Gastrocnemius medialis (tissue), 4 donors: ENCODE measurements around the gene SSR1. TPM values are rescaled to one million over a fixed set of nuclear protein-coding genes. Genes with fewer than 3 reads are reported as not detected.

Experiments used
- ATAC-seq, 2 donors: fragments of 150-250 bp; one replicate each; pipeline ENCODE4 v1.9.1; 2016
- DNase-seq, 2 donors: peaks; one replicate each; pipeline ENCODE4 v3.0.0-alpha.2; 2019
- H3K27ac ChIP-seq, 4 donors: fragments of 200-600 bp; sonication (generic); 1 replicate in 1 of 4; 2 replicates in 3 of 4; pipeline ENCODE4 v1.5.1; 2016 to 2018; ENCODE audit warnings: mild to moderate bottlenecking in 2 of 4, moderate library complexity in 1 of 4
- H3K27me3 ChIP-seq, 3 donors: fragments of 200-600 bp; sonication (generic) in 2 of 3; 1 replicate in 1 of 3; 2 replicates in 2 of 3; pipeline versions ENCODE4 v1.5.1 to v1.6.0; 2016 to 2019; ENCODE audit warnings: mild to moderate bottlenecking in 1 of 3, moderate library complexity in 1 of 3
- H3K36me3 ChIP-seq, 2 donors: fragments of 200-600 bp; sonication (generic) in 1 of 2; one replicate each; pipeline ENCODE4 v1.5.1; 2017 to 2018
- H3K4me1 ChIP-seq, 2 donors: fragments of 200-600 bp; sonication (generic) in 1 of 2; one replicate each; pipeline ENCODE4 v1.5.1; 2016 to 2017; ENCODE audit warnings: mild to moderate bottlenecking in 2 of 2
- H3K4me3 ChIP-seq, 4 donors: fragments of 200-600 bp; sonication (generic) in 3 of 4; 1 replicate in 1 of 4; 2 replicates in 3 of 4; pipeline ENCODE4 v1.5.1; 2016 to 2019; ENCODE audit warnings: mild to moderate bottlenecking in 2 of 4
- H3K9me3 ChIP-seq, 3 donors: fragments of 200-600 bp; sonication (generic) in 2 of 3; 1 replicate in 1 of 3; 2 replicates in 2 of 3; pipeline ENCODE4 v1.5.1; 2016 to 2019
- POLR2A ChIP-seq, 2 donors: fragments of 450-650 bp; IDR thresholded peaks; one replicate each; pipeline ENCODE4 v1.6.1; 2017; ENCODE audit warnings: antibody characterized with exemption in 2 of 2, mild to moderate bottlenecking in 2 of 2, moderate library complexity in 2 of 2
- in situ Hi-C, 4 donors: fragments of 200-750 bp; cut with MboI; loops; one replicate each; pipeline versions ENCODE4 v1.15.0 to v1.8.0; 2017; ENCODE audit warnings: low sequenced_read_pairs in 4 of 4
- intact Hi-C: fragments of 100-400 bp; cut with DNase I; formaldehyde crosslinking; loops from one replicate; pipeline ENCODE4 v1.15.1; 2023; ENCODE audit warnings: low total_unique reads
- total RNA-seq, 4 donors: library from RNA; depleted of rRNA; stranded (reverse); fragments of >200 nt; gene quantifications; one replicate each; pipeline versions ENCODE4 v1.1.0 to v1.2.3, GENCODE V29; 2016
- TF ChIP-seq, protein P1 (sequence below), 5 experiments: fragments of 450-650 bp in 3 of 5; fragments of 200-600 bp in 2 of 5; sonication (generic) in 2 of 5; IDR thresholded peaks in 4 of 5; conservative IDR thresholded peaks in 1 of 5; 1 replicate in 4 of 5; 2 replicates in 1 of 5; pipeline ENCODE4 v1.5.1; 2016 to 2019; ENCODE audit warnings: antibody characterized with exemption in 5 of 5, mild to moderate bottlenecking in 3 of 5, moderate library complexity in 3 of 5

The SSR1 gene
- total RNA-seq, 4 donors from 2014 or later: 11.8 to 36.8 (median 18.6) TPM

- in situ Hi-C loops: no loop called here
- intact Hi-C loops: no loop called here
- Histone ChIP-seq H3K27me3 (no peaks in the 10 kb centered on the region), H3K4me1 (peaks cover 7 to 14% of the 10 kb centered on the region in 2 donors), H3K9me3 (peaks cover 0 to 6% (median 0%) of the 10 kb centered on the region in 3 donors), H3K4me3 (peak overlapping the region; percentile 63 to 88 (median 74)), H3K27ac (peak overlapping the region; percentile 63 to 71 (median 68)), H3K36me3 (no peaks in the 10 kb centered on the region)
- TF ChIP-seq, protein P1, sequence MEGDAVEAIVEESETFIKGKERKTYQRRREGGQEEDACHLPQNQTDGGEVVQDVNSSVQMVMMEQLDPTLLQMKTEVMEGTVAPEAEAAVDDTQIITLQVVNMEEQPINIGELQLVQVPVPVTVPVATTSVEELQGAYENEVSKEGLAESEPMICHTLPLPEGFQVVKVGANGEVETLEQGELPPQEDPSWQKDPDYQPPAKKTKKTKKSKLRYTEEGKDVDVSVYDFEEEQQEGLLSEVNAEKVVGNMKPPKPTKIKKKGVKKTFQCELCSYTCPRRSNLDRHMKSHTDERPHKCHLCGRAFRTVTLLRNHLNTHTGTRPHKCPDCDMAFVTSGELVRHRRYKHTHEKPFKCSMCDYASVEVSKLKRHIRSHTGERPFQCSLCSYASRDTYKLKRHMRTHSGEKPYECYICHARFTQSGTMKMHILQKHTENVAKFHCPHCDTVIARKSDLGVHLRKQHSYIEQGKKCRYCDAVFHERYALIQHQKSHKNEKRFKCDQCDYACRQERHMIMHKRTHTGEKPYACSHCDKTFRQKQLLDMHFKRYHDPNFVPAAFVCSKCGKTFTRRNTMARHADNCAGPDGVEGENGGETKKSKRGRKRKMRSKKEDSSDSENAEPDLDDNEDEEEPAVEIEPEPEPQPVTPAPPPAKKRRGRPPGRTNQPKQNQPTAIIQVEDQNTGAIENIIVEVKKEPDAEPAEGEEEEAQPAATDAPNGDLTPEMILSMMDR (IDR thresholded peaks at IDR 0.05 in 4 of 5, conservative IDR thresholded peaks at IDR 0.05 in 1 of 5): no peak
- TF ChIP-seq POLR2A (IDR thresholded peaks at IDR 0.05): no peak
- ATAC-seq (peak in 1 of 2 donors; percentile 10), DNase-seq (no peak)
Measured at GRCh38 chr6:7260291-7261031, 52.5 kb downstream of the SSR1 start.

DNA sequence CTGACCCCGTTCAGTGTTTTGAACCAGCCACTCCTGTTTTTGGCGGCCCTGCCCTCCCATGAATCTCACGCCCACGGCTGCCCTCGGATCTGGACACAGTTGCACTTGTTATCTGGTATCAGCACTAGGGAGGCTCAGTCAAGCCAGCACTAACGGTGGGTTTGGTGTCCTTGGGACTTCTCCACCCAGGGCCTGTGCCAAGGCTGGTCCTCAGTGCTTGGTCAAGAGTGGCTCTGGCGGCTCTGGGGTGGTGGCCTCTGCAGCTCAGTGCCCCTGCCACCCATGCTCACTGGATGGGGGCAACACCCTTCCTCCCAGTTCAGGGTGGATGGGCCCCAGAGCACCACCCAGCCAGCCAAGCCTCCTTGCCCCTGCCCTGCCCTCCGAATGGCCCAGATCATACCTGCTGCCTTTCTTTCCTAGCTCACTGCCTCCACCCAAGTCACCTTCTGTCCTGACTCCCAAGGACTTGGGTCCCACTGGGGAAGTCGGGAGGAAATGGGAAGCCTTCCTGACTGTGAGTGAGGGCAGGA, 54.7 kb downstream of the SSR1 start:
- Histone ChIP-seq H3K4me1 (peaks cover 12 to 14% of the 10 kb centered on the region in 2 donors), H3K27me3 (no peaks in the 10 kb centered on the region), H3K9me3 (peaks cover 0 to 8% (median 0%) of the 10 kb centered on the region in 3 donors), H3K27ac (no peak overlapping the region), H3K36me3 (no peaks in the 10 kb centered on the region), H3K4me3 (no peak overlapping the region)
- intact Hi-C loops (no loop called here), in situ Hi-C loops (no loop called here)
- ATAC-seq: no peak
- DNase-seq: no peak
- TF ChIP-seq POLR2A (IDR thresholded peaks at IDR 0.05): no peak
- TF ChIP-seq, protein P1 (IDR thresholded peaks at IDR 0.05 in 4 of 5, conservative IDR thresholded peaks at IDR 0.05 in 1 of 5): no peak

GRCh38 chr6:7257521-7258230, 55.3 kb downstream of the SSR1 start:
- in situ Hi-C loops: no loop called here
- Histone ChIP-seq H3K27me3 (no peaks in the 10 kb centered on the region), H3K9me3 (peaks cover 0 to 8% (median 0%) of the 10 kb centered on the region in 3 donors), H3K36me3 (no peaks in the 10 kb centered on the region), H3K4me3 (no peak overlapping the region), H3K4me1 (peaks cover 12 to 14% of the 10 kb centered on the region in 2 donors), H3K27ac (no peak overlapping the region)
- no peak for TF ChIP-seq POLR2A (IDR thresholded peaks at IDR 0.05)
- TF ChIP-seq, protein P1 (IDR thresholded peaks at IDR 0.05 in 4 of 5, conservative IDR thresholded peaks at IDR 0.05 in 1 of 5): no peak
- DNase-seq (no peak), ATAC-seq (no peak)
- intact Hi-C loops: no loop called here

DNA sequence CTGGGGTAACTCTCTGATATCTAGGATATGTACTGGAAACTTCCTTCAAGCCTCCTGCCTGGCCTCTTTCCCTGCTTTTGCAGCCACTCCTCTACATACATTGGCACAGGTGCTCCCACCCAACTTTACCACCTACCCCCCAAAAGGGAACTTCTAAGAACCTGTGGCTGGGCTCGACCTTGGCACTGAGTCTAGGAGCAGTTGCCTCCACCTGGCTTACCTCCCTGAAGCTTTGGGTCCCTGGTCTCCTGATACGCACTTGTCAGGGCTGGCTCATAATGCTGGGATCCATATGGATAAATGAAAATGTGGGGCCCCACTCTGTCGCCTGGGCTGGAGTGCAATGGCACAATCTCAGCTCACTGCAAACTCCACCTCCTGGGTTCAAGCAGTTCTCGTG, 56.2 kb downstream of the SSR1 start:
- ATAC-seq (no peak), DNase-seq (no peak)
- Histone ChIP-seq H3K4me1 (peaks cover 12 to 13% of the 10 kb centered on the region in 2 donors), H3K27me3 (no peaks in the 10 kb centered on the region), H3K9me3 (peaks cover 0 to 8% (median 0%) of the 10 kb centered on the region in 3 donors), H3K4me3 (no peak overlapping the region), H3K36me3 (peaks cover 0 to 6% of the 10 kb centered on the region in 2 donors), H3K27ac (no peak overlapping the region)
- TF ChIP-seq POLR2A (IDR thresholded peaks at IDR 0.05): no peak
- TF ChIP-seq, protein P1 (IDR thresholded peaks at IDR 0.05 in 4 of 5, conservative IDR thresholded peaks at IDR 0.05 in 1 of 5): no peak
- in situ Hi-C loops: no loop called here
- intact Hi-C loops: no loop called here
